ENCODE results near the gene TULP4.

- no peak for TF ChIP-seq CTCF (conservative IDR thresholded peaks at IDR 0.05; ENCODE audit: low read depth, low read length)
- no peak for TF ChIP-seq EZH2 (IDR thresholded peaks at IDR 0.05; ENCODE audit: borderline replicate concordance, low read depth, low read length, poor library complexity, severe bottlenecking)
Measured at GRCh38 chr6:158329531-158329930, 17.3 kb downstream of the TULP4 start.

Measured in A673 (cell line).